ENCODE measurements around the gene ACTL7A.
"Not testable (repeated sequence)": the region's sequence is repeated elsewhere in the genome, so short reads cannot be mapped to it uniquely, and the experiment has no call there.

ACTL7A gene

DNA sequence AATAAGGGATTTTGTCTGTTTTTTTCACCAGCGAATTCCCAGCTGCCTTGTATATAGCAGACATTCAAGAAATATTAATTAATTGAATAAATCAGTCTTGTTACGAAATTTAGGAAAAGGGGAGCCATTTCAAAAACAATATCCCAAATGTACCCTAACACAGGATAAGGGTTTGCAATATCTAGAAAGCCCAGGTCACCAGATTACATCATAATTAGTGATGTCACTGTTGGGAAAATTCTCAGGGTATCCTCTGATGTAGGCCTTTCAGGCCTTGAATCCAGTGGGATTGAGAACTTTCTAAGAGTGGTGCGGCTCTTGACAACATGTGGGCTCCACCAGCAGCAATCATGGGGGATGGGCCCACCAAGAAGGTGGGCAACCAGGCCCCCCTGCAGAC is at the start of gene ACTL7A:
ACTL7A (plus strand) TSS at position 270 of the 400 bp plus-strand sequence; CDS start at position 327, 57 bp downstream.
- DNase-seq (ENCODE audit: low read depth): no peak

- no peak for DNase-seq (ENCODE audit: low read depth)
These were observed 49.6 kb upstream of the ACTL7A start for GRCh38 chr9:108812396-108813025.

DNA sequence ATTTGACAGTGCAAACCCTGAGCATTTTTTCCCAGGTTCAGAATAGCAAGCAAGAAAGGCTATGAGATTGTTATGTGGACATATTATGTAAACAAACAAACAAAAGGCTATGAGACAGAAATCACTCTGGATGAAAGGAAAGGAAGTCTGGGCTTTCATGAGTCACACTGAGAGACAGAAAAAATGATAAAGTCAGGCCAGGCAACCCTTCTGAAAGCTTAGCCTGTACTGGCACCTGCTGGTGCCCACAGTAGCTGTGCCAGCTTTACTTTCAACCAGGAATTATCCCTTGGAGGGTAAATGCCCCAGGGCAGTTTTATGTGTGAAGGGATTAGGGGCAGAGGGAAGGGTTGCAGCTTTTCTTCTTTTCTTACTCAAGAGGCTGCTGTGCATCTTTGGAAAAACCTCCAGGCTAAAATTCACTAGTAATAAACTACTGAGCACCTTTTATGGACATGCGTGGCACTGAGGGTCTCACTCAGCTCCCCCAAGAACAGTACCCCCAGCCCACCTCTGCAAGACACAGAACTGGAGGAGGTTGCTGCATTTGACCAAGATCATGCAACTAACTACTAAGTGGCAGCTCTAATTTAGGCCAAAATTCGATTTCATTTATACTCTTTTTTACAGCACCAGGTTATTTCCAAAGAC is 48.0 kb upstream of the ACTL7A start:
- no peak for DNase-seq (ENCODE audit: low read depth)

DNA sequence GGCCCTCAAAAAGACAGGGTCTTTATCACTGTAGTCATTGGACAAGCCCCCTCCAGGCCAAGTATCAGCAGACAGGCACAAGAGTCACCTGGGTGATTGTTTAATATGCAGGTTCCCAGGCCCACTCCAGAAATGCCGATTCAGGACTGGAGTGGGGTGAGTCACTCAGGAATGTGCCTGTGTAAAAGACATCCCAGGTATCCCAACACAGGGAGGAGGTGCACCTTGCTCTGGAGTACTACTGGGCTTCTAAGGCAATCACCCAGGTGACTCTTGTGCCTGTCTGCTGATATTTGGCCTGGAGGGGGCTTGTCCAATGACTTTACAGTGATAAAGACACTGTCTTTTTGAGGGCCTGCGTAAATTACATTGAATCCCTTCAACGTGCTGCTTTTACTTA is 46.9 kb upstream of the ACTL7A start:
- no peak for DNase-seq (ENCODE audit: low read depth)

DNA sequence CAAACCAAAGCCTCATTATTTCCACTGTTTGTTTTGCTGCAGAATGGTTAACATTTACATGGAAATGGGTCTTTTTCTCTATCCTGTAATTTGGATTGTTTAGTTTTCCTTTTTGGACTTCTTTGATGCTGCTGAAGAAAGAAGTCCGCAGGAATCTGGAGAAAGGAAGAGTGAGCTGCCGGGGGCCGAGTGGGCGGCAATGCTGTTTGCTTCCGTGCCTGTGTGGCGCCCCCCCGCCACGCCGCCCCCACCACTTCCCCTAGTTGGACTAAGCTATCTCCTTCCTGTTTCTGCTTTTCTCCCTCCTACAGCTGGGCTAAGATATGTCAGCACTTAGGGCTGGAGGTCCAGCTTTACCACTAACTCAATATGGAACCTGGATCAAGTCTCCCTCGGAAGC is 46.0 kb upstream of the ACTL7A start:
- DNase-seq (ENCODE audit: low read depth): no peak

DNA sequence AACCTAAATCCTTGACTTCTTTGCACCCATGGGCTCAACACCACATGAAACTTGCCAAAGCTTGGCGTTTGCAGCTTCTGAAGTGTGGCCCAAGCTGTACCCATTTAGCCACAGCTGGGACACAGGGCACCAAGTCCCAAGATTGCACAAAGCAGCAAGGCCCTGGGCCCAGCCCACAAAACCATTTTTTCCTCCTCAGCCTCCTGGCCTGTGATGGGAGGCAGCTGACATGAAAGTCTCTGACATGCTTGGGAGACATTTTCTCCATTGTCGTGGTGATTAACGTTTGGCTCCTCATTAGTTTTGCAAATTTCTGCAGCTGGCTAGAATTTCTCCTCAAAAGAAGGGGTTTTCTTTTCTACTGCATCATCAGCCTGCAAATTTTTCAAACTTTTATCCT is 38.2 kb upstream of the ACTL7A start:
- no peak for DNase-seq (ENCODE audit: low read depth)

DNA sequence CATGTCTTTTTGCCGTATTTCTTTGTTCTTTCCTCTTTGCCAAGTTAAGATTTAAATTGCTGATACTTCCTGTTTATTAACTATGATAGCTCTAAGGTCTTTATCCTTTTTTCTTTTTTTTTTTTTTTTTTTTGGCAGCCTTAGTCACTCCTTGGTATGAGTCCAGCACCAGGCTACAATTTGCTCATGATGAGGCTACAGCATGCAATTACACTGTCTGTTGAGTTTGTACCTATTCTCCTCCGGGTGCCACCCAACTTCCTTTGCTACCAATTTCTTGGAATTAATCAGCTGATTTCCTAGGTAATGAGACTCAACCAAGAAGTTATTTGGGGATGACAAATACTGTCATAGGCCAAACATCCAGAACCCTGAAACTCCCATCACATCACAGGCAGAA is 31.8 kb upstream of the ACTL7A start:
- no peak for DNase-seq (ENCODE audit: low read depth)

GRCh38 chr9:108831496-108832178 is 30.4 kb upstream of the ACTL7A start:
- no peak for DNase-seq (ENCODE audit: low read depth)

DNA sequence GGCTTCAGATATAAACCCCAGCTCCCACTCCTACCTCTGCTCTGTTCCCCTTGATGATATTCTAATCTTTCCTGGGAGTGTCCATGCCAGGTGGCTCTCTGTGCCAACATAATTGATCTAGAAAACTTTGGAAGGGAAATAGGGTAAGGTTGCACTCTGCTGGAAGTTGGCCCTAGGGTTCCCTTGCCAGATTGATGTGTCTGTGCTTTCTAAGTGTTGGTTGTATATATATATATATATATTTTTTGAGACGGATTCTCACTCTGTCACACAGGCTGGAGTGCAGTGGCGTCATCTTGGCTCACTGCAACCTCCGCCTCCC is 29.9 kb upstream of the ACTL7A start:
- DNase-seq (ENCODE audit: low read depth): no peak

DNA sequence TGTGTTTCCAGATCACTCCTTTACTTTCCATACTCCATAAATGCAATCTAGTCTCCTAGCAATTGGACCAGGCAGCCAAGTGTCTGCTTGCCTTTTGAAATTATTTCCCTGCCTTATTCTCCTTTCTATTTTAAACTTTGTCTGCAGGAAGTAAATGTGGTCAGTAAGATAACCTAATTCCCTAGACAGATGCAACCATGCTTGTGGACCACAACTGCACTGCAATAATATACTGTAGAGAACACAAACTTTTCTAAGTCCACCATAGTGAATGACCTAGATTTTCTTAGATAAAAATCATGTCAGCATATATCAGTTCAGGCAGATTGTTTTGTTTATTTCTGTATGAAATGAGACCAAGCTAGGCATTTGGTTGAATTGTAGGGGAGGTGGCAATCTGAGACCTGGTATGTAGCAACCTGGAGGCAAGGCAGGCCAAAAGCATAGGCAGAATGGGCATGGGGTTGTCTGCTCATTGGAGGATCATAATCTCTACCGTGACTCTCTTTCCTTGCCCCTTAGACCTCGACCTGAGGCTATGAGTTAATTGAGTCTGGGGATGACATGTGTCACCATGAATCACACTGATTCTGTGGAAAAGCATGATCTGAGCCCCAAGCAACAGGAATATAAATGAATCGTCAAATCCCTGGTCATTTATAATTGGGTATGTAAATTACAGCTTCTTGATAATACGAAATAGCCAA is 27.0 kb upstream of the ACTL7A start:
- no peak for DNase-seq (ENCODE audit: low read depth)

DNA sequence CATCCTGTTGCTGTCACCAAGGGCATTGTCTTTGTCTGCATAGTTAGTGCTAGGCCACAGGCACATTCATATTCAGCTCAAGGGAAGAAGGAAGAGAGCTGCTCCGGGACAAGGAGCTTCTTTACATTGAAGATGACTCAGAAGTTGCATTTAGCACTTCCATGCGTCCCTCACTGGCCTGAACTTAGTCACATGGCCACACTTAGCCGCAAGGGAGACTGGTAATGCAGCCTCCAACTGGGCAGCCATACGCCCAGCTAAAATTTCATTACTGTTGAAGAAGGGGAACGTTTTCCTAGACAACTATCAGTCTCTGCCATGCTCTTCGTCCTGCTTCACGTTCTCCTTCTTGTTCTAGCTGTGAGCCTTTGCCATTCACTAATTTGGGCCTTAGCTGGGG is 26.2 kb upstream of the ACTL7A start:
- no peak for DNase-seq (ENCODE audit: low read depth)

DNA sequence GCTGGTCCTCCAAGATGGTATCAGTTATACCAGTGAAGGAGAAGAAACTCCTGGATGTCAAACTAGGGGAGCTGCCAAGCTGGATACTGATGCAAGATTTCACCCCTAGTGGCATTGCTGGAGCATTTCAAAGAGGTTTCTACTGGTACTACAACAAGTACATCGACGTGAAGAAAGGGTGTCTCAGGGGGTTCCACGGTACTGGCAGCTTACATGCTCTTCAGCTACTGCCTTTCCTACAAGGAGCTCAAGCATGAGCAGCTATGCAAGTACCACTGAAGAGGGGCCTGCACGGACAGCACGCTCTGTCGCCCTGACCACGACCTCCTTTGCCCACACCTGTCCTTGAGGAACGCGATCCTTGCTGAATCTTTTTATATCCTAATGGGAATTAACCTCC is 25.7 kb upstream of the ACTL7A start:
- no peak for DNase-seq (ENCODE audit: low read depth)

DNA sequence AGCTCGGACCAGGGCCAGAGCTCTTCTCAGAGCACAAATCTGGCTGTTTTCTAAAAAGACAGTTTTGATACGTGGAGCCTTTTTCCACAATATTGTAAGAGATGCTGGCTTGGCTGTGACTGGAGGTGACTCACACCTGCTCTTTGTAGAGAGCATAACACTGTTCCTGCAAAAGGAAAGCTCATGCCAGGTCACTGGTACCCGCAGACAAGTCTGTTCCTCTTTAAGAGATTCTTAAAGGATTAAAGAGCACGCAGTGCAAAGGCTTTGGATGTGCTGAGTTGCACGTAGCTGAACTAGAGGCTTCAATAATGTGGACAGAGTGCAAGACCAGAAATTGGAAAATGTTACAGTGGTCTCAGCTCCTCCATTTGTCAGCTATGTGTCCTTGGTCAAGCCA is 25.3 kb upstream of the ACTL7A start:
- DNase-seq (ENCODE audit: low read depth): no peak

GRCh38 chr9:108837530-108837929 is 24.5 kb upstream of the ACTL7A start:
- no peak for DNase-seq (ENCODE audit: low read depth)

DNA sequence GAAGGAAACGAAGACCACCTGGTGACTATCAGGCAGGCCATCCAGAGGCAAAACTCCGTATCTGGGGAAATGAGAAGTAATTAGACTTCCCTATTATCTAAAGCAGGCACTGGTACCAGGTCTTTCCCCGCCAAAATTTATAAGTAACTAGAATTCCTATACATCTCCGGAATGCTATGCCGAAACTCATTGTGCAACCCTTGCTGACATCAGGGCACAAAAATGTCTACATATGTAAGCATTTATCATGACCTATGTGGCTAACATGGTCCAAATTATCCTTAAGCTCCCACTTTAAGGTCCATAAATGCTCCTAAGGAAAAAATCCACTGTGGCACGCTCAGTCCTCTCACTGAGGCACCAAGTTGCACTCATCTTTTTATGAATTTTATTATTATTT is 24.0 kb upstream of the ACTL7A start:
- DNase-seq (ENCODE audit: low read depth): no peak

DNA sequence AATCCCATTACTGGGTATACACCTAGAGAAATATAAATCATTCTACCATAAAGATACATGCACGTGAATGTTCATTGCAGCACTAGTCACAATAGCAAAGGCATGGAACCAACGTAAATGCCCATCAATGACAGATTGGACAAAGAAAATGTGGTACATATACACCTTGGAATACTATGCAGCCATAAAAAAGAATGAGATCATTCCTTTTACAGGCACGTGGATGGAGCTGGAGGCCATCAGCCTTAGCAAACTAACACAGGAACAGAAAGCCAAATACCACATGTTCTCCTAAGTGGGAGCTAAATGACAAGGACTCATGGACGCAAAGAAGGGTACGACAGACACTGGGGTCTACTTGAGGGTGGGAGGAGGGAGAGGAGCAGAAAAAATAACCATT is 22.5 kb upstream of the ACTL7A start:
- not testable (repeated sequence) for DNase-seq (ENCODE audit: low read depth)

DNA sequence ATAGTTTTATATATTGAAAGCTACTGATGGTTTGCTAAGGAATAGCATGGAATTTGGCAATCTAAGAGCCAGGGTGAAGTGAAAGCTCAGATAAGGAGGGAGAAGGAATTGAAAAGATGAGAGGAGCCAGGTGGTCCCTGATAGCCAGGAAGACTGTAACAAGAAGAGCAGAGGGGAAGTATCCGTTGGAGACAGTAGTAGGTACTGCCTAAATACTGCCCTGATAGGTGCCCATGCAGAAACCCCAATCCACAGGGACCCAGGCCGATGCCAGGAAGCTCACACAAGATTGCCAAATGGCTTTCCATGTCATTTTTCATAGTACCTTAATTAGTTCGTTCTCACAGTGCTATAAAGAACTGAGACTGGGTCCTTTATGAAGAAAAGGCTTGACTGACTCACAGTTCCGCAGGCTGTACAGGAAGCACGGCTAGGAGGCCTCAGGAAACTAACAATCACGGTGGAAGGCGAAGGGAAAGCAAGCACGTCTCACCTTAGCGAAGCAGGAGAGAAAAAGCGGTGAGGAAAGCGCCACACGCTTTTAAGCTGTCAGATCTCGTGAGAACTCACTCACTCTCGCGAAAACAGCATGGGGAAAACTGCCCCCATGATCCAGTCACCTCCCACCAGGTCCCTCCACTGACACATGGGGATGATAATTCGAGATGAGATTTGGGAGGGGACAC is 19.3 kb upstream of the ACTL7A start:
- no peak for DNase-seq (ENCODE audit: low read depth)

DNA sequence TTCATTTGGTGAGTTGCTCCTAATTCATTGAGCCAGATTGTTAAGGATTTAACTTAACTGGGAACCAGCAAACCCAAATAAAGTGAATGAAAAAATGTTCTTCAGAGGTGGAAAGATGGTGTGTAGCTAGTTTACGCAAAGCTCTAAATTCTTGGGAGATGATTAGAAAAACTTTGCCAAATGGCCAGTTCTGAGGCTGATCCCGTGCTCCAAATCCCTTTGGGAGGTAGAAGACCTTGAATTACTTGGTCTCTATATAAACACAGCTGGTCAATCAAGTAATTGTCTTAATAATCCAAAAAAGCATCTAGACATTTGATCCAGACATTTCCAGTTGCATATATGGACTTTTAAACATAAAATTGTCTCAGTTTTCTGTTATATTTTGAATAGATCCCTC is 17.7 kb upstream of the ACTL7A start:
- no peak for DNase-seq (ENCODE audit: low read depth)

DNA sequence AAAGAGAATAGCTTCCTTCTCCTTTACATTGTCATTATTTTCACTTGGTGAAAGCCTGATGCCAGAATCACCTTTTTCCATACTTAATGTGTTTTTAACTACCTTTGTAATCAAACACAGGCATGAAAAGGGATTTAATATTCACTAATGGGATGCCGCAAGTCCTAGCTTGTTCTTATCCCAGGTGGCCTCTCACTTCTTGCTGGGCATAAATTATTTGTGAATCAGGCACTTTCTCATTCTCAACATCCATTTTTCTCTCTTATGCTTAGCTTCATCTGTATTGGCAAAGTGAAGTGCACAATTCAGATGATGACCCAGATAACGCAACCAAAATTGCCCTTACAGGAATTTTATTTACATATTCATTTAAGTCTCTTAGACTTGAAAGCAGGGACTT is 17.2 kb upstream of the ACTL7A start:
- DNase-seq (ENCODE audit: low read depth): no peak

GRCh38 chr9:108845507-108845906 is 16.6 kb upstream of the ACTL7A start:
- no peak for DNase-seq (ENCODE audit: low read depth)

DNA sequence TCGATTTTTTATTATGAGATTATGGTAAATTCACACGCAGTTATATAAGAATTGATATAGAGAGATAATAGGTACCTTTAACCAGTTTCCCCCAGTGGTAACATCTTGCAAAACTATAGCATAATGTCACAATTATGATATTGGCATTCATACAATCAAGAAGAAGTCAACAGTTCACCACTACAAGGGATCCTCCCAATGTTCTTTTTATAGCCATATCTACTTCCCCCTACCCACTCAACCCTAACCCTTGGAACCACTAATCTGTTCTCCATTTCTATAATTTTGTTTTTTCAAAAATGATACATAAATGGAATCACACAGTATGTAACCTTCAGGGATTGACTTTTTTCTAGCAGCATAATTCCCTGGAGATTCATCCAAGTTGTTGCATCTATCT is 16.1 kb upstream of the ACTL7A start:
- no peak for DNase-seq (ENCODE audit: low read depth)

- DNase-seq (ENCODE audit: low read depth): not testable (repeated sequence)
These were observed 13.8 kb upstream of the ACTL7A start for GRCh38 chr9:108848296-108848695.

All from T-helper 22 cell (primary cell).